Retinal pigment epithelial cell (primary cell): ENCODE data around the gene DIP2C.
"Not testable (repeated sequence)": the region's sequence is repeated elsewhere in the genome, so short reads cannot be mapped to it uniquely, and the experiment has no call there.

Source experiments
- DNase-seq: peaks from one replicate; pipeline ENCODE4 v3.0.0-alpha.2; 2010; ENCODE audit warnings: low read depth
- H3K4me3 ChIP-seq: 2 replicates; pipeline ENCODE4 v1.5.1; 2011; ENCODE audit warnings: mild to moderate bottlenecking, low read length, control low read depth, moderate library complexity
- CTCF ChIP-seq: conservative IDR thresholded peaks from 2 replicates; pipeline ENCODE4 v1.5.1; 2011; ENCODE audit warnings: low read depth, low read length, control low read depth, inconsistent platforms

DIP2C gene

GRCh38 chr10:308101-308500, 381.4 kb downstream of the DIP2C start:
- no peak for DNase-seq
- no peak for TF ChIP-seq CTCF
- H3K4me3 ChIP-seq, result no peak overlapping the region

- no peak overlapping the region for H3K4me3 ChIP-seq
- TF ChIP-seq CTCF, result no peak
- DNase-seq, result no peak
Observed at GRCh38 chr10:307659-308058, 381.8 kb downstream of the DIP2C start.

- DNase-seq, result no peak
- no peak overlapping the region for H3K4me3 ChIP-seq
- TF ChIP-seq CTCF, result no peak
Observed at GRCh38 chr10:306675-307185, 382.7 kb downstream of the DIP2C start.

GRCh38 chr10:306007-306674, 383.3 kb downstream of the DIP2C start:
- H3K4me3 ChIP-seq, result no peak overlapping the region
- DNase-seq, result no peak
- no peak for TF ChIP-seq CTCF

- no peak for TF ChIP-seq CTCF
- no peak for DNase-seq
- no peak overlapping the region for H3K4me3 ChIP-seq
Observed at GRCh38 chr10:305034-305433, 384.4 kb downstream of the DIP2C start.

GRCh38 chr10:301536-301935, 387.9 kb downstream of the DIP2C start:
- no peak for DNase-seq
- no peak overlapping the region for H3K4me3 ChIP-seq
- no peak for TF ChIP-seq CTCF

- not testable (repeated sequence) for DNase-seq, H3K4me3 ChIP-seq
Observed at GRCh38 chr10:300580-300979, 388.9 kb downstream of the DIP2C start.
